Measurements from ENCODE around the gene BMPR2.
"Not testable (repeated sequence)": the region's sequence is repeated elsewhere in the genome, so short reads cannot be mapped to it uniquely, and the experiment has no call there.

BMPR2 gene

GRCh38 chr2:202375609-202376408 lies at the start of gene BMPR2:
Gene BMPR2 (plus strand): TSS chr2:202376327. CDS start chr2:202377475, 1,148 bp downstream.
- DNase-seq (ENCODE audit: low read depth in 3 of 3) = peak; percentile 61 to 82 (median 67)

GRCh38 chr2:202327858-202328257 lies 48.3 kb upstream of the BMPR2 start:
- DNase-seq (ENCODE audit: low read depth in 3 of 3) = no peak

GRCh38 chr2:202335791-202336467 lies 40.2 kb upstream of the BMPR2 start:
- DNase-seq (ENCODE audit: low read depth in 3 of 3) = no peak

GRCh38 chr2:202337151-202337550 lies 39.0 kb upstream of the BMPR2 start:
- DNase-seq (ENCODE audit: low read depth in 3 of 3) = no peak

GRCh38 chr2:202337706-202338346 lies 38.3 kb upstream of the BMPR2 start:
- no peak for DNase-seq (ENCODE audit: low read depth in 3 of 3)

GRCh38 chr2:202339071-202339870 lies 36.9 kb upstream of the BMPR2 start:
- no peak for DNase-seq (ENCODE audit: low read depth in 3 of 3)

GRCh38 chr2:202344178-202344577 lies 31.9 kb upstream of the BMPR2 start:
- DNase-seq (ENCODE audit: low read depth in 3 of 3) = no peak

- DNase-seq (ENCODE audit: low read depth in 3 of 3) = no peak
Measured at GRCh38 chr2:202346180-202346579, 29.9 kb upstream of the BMPR2 start.

- DNase-seq (ENCODE audit: low read depth in 3 of 3) = no peak
Measured at GRCh38 chr2:202353430-202353829, 22.7 kb upstream of the BMPR2 start.

GRCh38 chr2:202355993-202356505 lies 20.1 kb upstream of the BMPR2 start:
- DNase-seq (ENCODE audit: low read depth in 3 of 3) = no peak

- not testable (repeated sequence) for DNase-seq (ENCODE audit: low read depth in 3 of 3)
Measured at GRCh38 chr2:202358924-202359323, 17.2 kb upstream of the BMPR2 start.

GRCh38 chr2:202360646-202361045 lies 15.5 kb upstream of the BMPR2 start:
- no peak for DNase-seq (ENCODE audit: low read depth in 3 of 3)

GRCh38 chr2:202361108-202361507 lies 15.0 kb upstream of the BMPR2 start:
- no peak for DNase-seq (ENCODE audit: low read depth in 3 of 3)

GRCh38 chr2:202373490-202373889 lies 2.6 kb upstream of the BMPR2 start:
- no peak for DNase-seq (ENCODE audit: low read depth in 3 of 3)

GRCh38 chr2:202374383-202374782 lies 1.7 kb upstream of the BMPR2 start:
- DNase-seq (ENCODE audit: low read depth in 3 of 3) = not testable (repeated sequence)

- DNase-seq (ENCODE audit: low read depth in 3 of 3) = peak; percentile 9 to 57 (median 14)
Measured at GRCh38 chr2:202375033-202375608, 1.0 kb upstream of the BMPR2 start.

GRCh38 chr2:202376460-202377206 lies 506 bp downstream of the BMPR2 start:
- DNase-seq (ENCODE audit: low read depth in 3 of 3) = peak; percentile 7 to 27 (median 13)

GRCh38 chr2:202377207-202377761 lies 1.2 kb downstream of the BMPR2 start:
- peak in 2 of 3 experiments; percentile 1 to 10 for DNase-seq (ENCODE audit: low read depth in 3 of 3)

- DNase-seq (ENCODE audit: low read depth in 3 of 3) = no peak
Measured at GRCh38 chr2:202378001-202378400, 1.9 kb downstream of the BMPR2 start.

All from stimulated activated CD4-positive, alpha-beta T cell treated with anti-CD3 and anti-CD28 coated beads, TNF-alpha, amount 100 ng/mL, for 24 hours (primary cell).